HepG2 (cell line): ENCODE results near the gene DPYD. TPM values are rescaled to one million over a fixed set of nuclear protein-coding genes. Genes with fewer than 3 reads are reported as not detected.

Source experiments
- ATAC-seq: fragments of 200-7000 bp; cut with Tn5 transposase; 3 replicates; pipeline ENCODE4 v1.9.1; 2020; ENCODE audit warnings: mild to moderate bottlenecking, moderate library complexity
- BruUV-seq: library from RNA; stranded (reverse); fragments of 400-500 nt; replicated peaks from 2 replicates; lab custom pipeline; 2021; lab: Mats Ljungman, UMichigan
- CTCF ChIA-PET: fragments of 300-600 bp; formaldehyde crosslinking; extraction: SDS; loops from one replicate; lab custom pipeline; 2021; ENCODE audit warnings: low total read pairs, inconsistent platforms, low intra/inter-chr PET ratio; lab: Yijun Ruan, JAX
- POLR2A ChIA-PET: fragments of 350-600 bp; sonication (Branson Sonifier 250); formaldehyde crosslinking; loops from one replicate; lab custom pipeline; 2020; ENCODE audit warnings: antibody characterized with exemption, inconsistent platforms; lab: Yijun Ruan, JAX
- DNase-seq: peaks from one replicate; pipeline ENCODE4 v3.0.0-alpha.2; 2015; ENCODE audit warnings: low spot score
- FAIRE-seq: peaks from 3 replicates; lab custom pipeline; 2011; peaks lifted over from hg19 to GRCh38; lab: Jason Lieb, UNC
- H2AFZ ChIP-seq: one replicate; pipeline ENCODE4 v1.6.1; 2011; ENCODE audit warnings: low read length, inconsistent platforms
- H3K27ac ChIP-seq: fragments of 300-600 bp; 3 replicates; pipeline ENCODE4 v1.8.0; 2011; ENCODE audit warnings: mixed run types, mild to moderate bottlenecking, mixed read lengths, low read length, inconsistent platforms; ENCODE audit not compliant: insufficient read depth; ENCODE audit errors: extremely low read length
- H3K27me3 ChIP-seq, 2 experiments: fragments of 200-600 bp in 1 of 2; 2 replicates in 1 of 2; 3 replicates in 1 of 2; pipeline versions ENCODE4 v1.6.0 to v1.8.0; 2011; ENCODE audit warnings: low read length in 2 of 2, mild to moderate bottlenecking in 2 of 2, moderate library complexity in 2 of 2, inconsistent platforms in 1 of 2; ENCODE audit not compliant: insufficient read depth in 2 of 2, control insufficient read depth in 1 of 2
- H3K36me3 ChIP-seq, 2 experiments: fragments of 200-600 bp in 1 of 2; replicated peaks in 1 of 2; 2 replicates in 1 of 2; 3 replicates in 1 of 2; pipeline versions ENCODE4 v1.5.1 to v1.8.0; 2011; ENCODE audit warnings: low read length in 2 of 2, inconsistent platforms in 1 of 2; ENCODE audit not compliant: insufficient read depth in 2 of 2, control insufficient read depth in 1 of 2
- H3K4me1 ChIP-seq: 2 replicates; pipeline ENCODE4 v1.5.1; 2012; ENCODE audit warnings: low read length, inconsistent platforms; ENCODE audit not compliant: insufficient read depth
- H3K4me2 ChIP-seq: 2 replicates; pipeline ENCODE4 v1.6.0; 2011; ENCODE audit warnings: low read depth, low read length, inconsistent platforms
- H3K4me3 ChIP-seq, 3 experiments: fragments of 200-600 bp in 1 of 3; sonication (generic), shearing (Covaris generic) in 1 of 3; replicated peaks in 1 of 3; 2 replicates each; pipeline ENCODE4 v1.5.1; 2011 to 2016; ENCODE audit warnings: low read length in 3 of 3, inconsistent platforms in 2 of 3, low read depth in 2 of 3, mild to moderate bottlenecking in 2 of 3, control low read depth in 1 of 3, mixed read lengths in 1 of 3; ENCODE audit not compliant: insufficient read depth in 1 of 3
- H3K79me2 ChIP-seq: one replicate; pipeline ENCODE4 v1.6.1; 2011; ENCODE audit warnings: low read length, inconsistent platforms; ENCODE audit not compliant: insufficient read depth
- H3K9ac ChIP-seq: 2 replicates; pipeline ENCODE4 v1.6.0; 2011; ENCODE audit warnings: mild to moderate bottlenecking, low read depth, low read length, inconsistent platforms; ENCODE audit not compliant: insufficient read depth
- H3K9me3 ChIP-seq: 2 replicates; pipeline ENCODE4 v1.5.1; 2012; ENCODE audit warnings: mild to moderate bottlenecking, low read length
- H4K20me1 ChIP-seq: 2 replicates; pipeline ENCODE4 v1.6.0; 2011; ENCODE audit warnings: inconsistent platforms, mild to moderate bottlenecking, low read length, moderate library complexity; ENCODE audit not compliant: insufficient read depth
- MEF2D ChIP-seq: sonication (generic); formaldehyde crosslinking; IDR thresholded peaks from 2 replicates; pipeline ENCODE4 v1.5.1; 2020; ENCODE audit warnings: mild to moderate bottlenecking, missing genetic modification reagents
- RBFOX2 ChIP-seq: fragments of 200-400 bp; formaldehyde crosslinking; IDR thresholded peaks from 2 replicates; pipeline ENCODE4 v1.6.1; 2017; ENCODE audit warnings: low read depth, mild to moderate bottlenecking, low read length
- TBX3 ChIP-seq: fragments of 450-650 bp; IDR thresholded peaks from 2 replicates; pipeline ENCODE4 v1.6.1; 2017; ENCODE audit warnings: antibody characterized with exemption, mild to moderate bottlenecking, inconsistent platforms, borderline replicate concordance
- ZNF75D ChIP-seq: sonication (generic); formaldehyde crosslinking; IDR thresholded peaks from 2 replicates; pipeline ENCODE4 v1.8.1; 2023; ENCODE audit warnings: missing genetic modification reagents, mild to moderate bottlenecking, borderline replicate concordance
- WGBS: methylation state at CpG from one replicate; pipeline ENCODE4 v1.1.6; 2017; ENCODE audit warnings: low lambda C conversion rate; 5-methylcytosine and 5-hydroxymethylcytosine counted together
- in situ Hi-C: cut with HindIII; loops from 2 replicates; pipeline ENCODE4 v1.10.0; 2017; ENCODE audit warnings: low pct_unique_long_range_greater_than_20kb; ENCODE audit not compliant: extremely low pct_ligation_motif_present
- intact Hi-C: fragments of 100-400 bp; cut with micrococcal nuclease; formaldehyde crosslinking; loops from one replicate; pipeline ENCODE4 v1.10.0; 2022; ENCODE audit not compliant: unreplicated experiment
- polyA plus RNA-seq, 8 experiments: library from polyadenylated mRNA; depleted of rRNA in 3 of 8; stranded (reverse) in 7 of 8; unstranded in 1 of 8; fragments of >200 nt; fragmentation: Illumina TruSeq in 4 of 8; extraction: Trizol in 4 of 8; gene quantifications; 2 replicates each; pipeline versions ENCODE4 v1.2.1 to v1.2.3, GENCODE V29; 2011 to 2016; ENCODE audit warnings: low read depth in 4 of 8, missing spikeins in 1 of 8, mixed read lengths in 1 of 8; ENCODE audit not compliant: insufficient read depth in 1 of 8
- total RNA-seq, 5 experiments: library from RNA; depleted of rRNA; stranded (reverse); fragments of >200 nt; fragmentation: Illumina TruSeq; extraction: Trizol; gene quantifications; 2 replicates each; pipeline ENCODE4 v1.2.3, GENCODE V29; 2016; ENCODE audit warnings: low read depth in 1 of 5
- TF ChIP-seq, protein P1 (sequence below): sonication (generic); formaldehyde crosslinking; IDR thresholded peaks from 2 replicates; pipeline ENCODE4 v1.8.0; 2022; ENCODE audit warnings: mild to moderate bottlenecking, missing genetic modification reagents, moderate library complexity
- TF ChIP-seq, protein P2 (sequence below): sonication (generic); formaldehyde crosslinking; IDR thresholded peaks from 2 replicates; pipeline ENCODE4 v1.4.0; 2020; ENCODE audit warnings: mild to moderate bottlenecking, missing genetic modification reagents
- TF ChIP-seq, protein P3 (sequence below): sonication (generic); formaldehyde crosslinking; IDR thresholded peaks from 2 replicates; pipeline ENCODE4 v1.4.0; 2020; ENCODE audit warnings: mild to moderate bottlenecking, missing genetic modification reagents

The DPYD gene
- total and polyA plus RNA-seq, 2 of the 13 experiments (the other 11 are each of a cell fraction or from before 2014, with no cell fraction given) = 1.3 to 3.4 TPM

DNA sequence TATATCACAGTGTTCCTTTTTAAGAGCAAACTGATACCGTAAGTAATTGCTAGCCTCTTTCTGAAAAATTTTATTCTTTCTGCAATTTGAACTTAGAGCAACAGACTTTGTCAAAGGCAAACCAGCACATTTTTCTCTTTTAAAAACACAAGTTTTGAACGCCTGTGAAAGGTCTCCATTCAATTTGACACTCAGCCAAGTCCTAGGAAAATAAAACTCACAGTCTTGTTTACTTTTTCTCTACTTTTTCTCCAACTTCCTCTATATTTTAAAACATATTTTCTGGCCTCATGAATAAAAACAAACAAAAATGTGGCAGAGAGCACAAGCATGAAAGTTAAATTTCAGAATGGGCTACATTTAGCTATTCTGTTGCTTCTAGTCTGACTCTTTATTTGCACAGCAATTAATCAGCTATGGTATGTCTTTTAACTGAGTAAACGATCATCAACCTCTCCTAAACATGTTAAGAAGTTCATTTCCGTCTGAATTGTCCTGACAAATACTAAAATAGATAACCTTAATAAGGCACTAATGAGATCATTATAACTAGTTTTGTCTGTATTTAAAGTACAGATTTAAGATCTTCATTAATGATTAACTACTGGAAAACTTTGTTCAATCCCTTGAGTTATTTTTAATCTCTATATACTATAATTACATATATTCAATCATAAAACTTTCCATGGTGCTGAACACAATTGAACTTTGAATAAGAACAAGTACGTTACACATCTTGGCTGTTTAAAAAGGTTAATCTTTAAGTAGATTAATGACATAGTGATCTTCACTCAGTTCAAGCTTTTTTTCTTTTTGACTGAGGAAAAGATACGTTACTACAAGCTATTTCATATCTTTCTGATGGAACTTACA is 648.7 kb downstream of the DPYD start:
- FAIRE-seq (no peak), ATAC-seq (no peak), DNase-seq (no peak)
- H4K20me1 ChIP-seq = no peaks in the 10 kb centered on the region
- in situ Hi-C loops = no loop called here
- H2AFZ ChIP-seq = no peak overlapping the region
- intact Hi-C loops = no loop called here
- no peak overlapping the region; the same call in 1 of the 2 replicates for H3K4me2 ChIP-seq
- no peak overlapping the region for H3K27ac ChIP-seq
- CTCF ChIA-PET = no interaction called here
- H3K9me3 ChIP-seq = peaks cover 42% of the 10 kb centered on the region
- no peaks in the 10 kb centered on the region for H3K27me3 ChIP-seq
- 25% methylated on average over 6 of the region's 6 CpGs for WGBS
- H3K4me1 ChIP-seq = peaks cover 17% of the 10 kb centered on the region; the same call in 1 of the 2 replicates
- no peak overlapping the region for H3K9ac ChIP-seq
- no peak overlapping the region for H3K4me3 ChIP-seq
- TF ChIP-seq, protein P1, sequence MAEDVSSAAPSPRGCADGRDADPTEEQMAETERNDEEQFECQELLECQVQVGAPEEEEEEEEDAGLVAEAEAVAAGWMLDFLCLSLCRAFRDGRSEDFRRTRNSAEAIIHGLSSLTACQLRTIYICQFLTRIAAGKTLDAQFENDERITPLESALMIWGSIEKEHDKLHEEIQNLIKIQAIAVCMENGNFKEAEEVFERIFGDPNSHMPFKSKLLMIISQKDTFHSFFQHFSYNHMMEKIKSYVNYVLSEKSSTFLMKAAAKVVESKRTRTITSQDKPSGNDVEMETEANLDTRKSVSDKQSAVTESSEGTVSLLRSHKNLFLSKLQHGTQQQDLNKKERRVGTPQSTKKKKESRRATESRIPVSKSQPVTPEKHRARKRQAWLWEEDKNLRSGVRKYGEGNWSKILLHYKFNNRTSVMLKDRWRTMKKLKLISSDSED (CRISPR knock-in tag) = no peak
- TF ChIP-seq TBX3 = peak; percentile 22; the same call in 1 of the 2 replicates
- BruUV-seq = no TSS peak
- H3K79me2 ChIP-seq = no peaks in the 10 kb centered on the region
- no peaks in the 10 kb centered on the region for H3K36me3 ChIP-seq
- POLR2A ChIA-PET = no interaction called here

DNA sequence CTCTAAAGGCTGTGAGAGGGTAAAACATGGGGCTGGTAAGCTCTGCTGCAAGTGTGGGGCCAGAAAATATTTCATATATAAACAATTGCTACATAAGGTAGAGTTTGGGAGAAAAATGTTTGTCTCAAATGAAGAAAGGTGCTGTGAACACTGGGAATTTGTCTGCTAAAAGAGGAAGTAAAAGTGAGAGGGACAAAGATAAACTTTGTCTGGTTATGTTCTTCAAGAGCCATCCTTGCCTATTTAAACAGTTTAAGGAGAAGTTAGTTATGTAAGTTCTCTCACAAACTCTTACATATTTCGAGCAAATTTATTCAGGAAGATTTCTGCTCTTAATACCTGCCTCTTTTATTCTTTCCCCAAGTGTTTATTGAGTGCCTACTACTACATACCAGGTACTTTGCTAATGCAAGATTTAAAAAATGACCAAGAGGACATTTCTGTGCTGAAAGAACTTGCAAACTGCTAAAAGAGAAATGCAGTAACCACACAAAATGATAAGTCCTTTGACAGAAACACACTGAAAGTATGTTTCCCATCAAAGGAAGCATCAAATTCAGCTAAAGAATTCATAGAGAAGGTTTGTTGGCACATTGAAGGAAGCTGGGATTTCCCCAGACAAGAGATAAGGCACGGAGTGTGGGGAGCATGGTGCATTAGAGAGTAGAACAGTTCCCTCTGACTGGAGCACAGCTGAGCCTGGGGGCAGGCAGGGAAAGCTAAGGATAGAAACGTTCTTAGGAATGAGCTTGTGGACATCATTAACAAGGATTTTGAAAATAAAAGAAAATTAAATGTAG is 650.1 kb downstream of the DPYD start:
- no peak overlapping the region for H3K9ac ChIP-seq
- no peak overlapping the region for H3K27ac ChIP-seq
- in situ Hi-C loops (no loop called here), intact Hi-C loops (no loop called here)
- FAIRE-seq (no peak), ATAC-seq (no peak), DNase-seq (no peak)
- POLR2A ChIA-PET = no interaction called here
- no peak overlapping the region for H3K4me3 ChIP-seq
- peaks cover 17% of the 10 kb centered on the region; the same call in 1 of the 2 replicates for H3K4me1 ChIP-seq
- BruUV-seq = no TSS peak
- 16% methylated on average over 3 of the region's 3 CpGs for WGBS
- H3K79me2 ChIP-seq = no peaks in the 10 kb centered on the region
- H3K9me3 ChIP-seq = peaks cover 28% of the 10 kb centered on the region
- H4K20me1 ChIP-seq = no peaks in the 10 kb centered on the region
- no peak overlapping the region for H3K4me2 ChIP-seq
- no peaks in the 10 kb centered on the region for H3K27me3 ChIP-seq
- H3K36me3 ChIP-seq = no peaks in the 10 kb centered on the region
- no peak overlapping the region for H2AFZ ChIP-seq
- CTCF ChIA-PET = no interaction called here
- TF ChIP-seq, protein P2, sequence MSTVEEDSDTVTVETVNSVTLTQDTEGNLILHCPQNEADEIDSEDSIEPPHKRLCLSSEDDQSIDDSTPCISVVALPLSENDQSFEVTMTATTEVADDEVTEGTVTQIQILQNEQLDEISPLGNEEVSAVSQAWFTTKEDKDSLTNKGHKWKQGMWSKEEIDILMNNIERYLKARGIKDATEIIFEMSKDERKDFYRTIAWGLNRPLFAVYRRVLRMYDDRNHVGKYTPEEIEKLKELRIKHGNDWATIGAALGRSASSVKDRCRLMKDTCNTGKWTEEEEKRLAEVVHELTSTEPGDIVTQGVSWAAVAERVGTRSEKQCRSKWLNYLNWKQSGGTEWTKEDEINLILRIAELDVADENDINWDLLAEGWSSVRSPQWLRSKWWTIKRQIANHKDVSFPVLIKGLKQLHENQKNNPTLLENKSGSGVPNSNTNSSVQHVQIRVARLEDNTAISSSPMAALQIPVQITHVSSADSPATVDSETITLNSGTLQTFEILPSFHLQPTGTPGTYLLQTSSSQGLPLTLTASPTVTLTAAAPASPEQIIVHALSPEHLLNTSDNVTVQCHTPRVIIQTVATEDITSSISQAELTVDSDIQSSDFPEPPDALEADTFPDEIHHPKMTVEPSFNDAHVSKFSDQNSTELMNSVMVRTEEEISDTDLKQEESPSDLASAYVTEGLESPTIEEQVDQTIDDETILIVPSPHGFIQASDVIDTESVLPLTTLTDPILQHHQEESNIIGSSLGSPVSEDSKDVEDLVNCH = no peak
- TF ChIP-seq ZNF75D (CRISPR knock-in tag) (no peak), MEF2D (CRISPR knock-in tag) (no peak), RBFOX2 (no peak)
- TF ChIP-seq, protein P3, sequence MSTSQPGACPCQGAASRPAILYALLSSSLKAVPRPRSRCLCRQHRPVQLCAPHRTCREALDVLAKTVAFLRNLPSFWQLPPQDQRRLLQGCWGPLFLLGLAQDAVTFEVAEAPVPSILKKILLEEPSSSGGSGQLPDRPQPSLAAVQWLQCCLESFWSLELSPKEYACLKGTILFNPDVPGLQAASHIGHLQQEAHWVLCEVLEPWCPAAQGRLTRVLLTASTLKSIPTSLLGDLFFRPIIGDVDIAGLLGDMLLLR (CRISPR knock-in tag) = no peak
